Caki2 (cell line): ENCODE data around the gene ANP32A. TPM values are rescaled to one million over a fixed set of nuclear protein-coding genes. Genes with fewer than 3 reads are reported as not detected.

Experiments used
- DNase-seq: peaks from one replicate; pipeline ENCODE4 v3.0.0-alpha.2; 2015; ENCODE audit warnings: low read depth
- in situ Hi-C: cut with HindIII; loops from 2 replicates; pipeline ENCODE4 v1.10.0; 2016; ENCODE audit warnings: low sequenced_read_pairs, low pct_unique_long_range_greater_than_20kb, mixed read lengths
- total RNA-seq: library from RNA; depleted of rRNA; stranded (reverse); fragments of >200 nt; shearing (Covaris generic); gene quantifications from 2 replicates; pipeline ENCODE4 v1.2.3, GENCODE V29; 2014; ENCODE audit warnings: low replicate concordance

Gene ANP32A
- total RNA-seq, 1 experiment from 2014 or later = 53.8 TPM

GRCh38 chr15:68807249-68807648, 13.4 kb downstream of the ANP32A start:
- DNase-seq = no peak
- in situ Hi-C loops = no loop called here

DNA sequence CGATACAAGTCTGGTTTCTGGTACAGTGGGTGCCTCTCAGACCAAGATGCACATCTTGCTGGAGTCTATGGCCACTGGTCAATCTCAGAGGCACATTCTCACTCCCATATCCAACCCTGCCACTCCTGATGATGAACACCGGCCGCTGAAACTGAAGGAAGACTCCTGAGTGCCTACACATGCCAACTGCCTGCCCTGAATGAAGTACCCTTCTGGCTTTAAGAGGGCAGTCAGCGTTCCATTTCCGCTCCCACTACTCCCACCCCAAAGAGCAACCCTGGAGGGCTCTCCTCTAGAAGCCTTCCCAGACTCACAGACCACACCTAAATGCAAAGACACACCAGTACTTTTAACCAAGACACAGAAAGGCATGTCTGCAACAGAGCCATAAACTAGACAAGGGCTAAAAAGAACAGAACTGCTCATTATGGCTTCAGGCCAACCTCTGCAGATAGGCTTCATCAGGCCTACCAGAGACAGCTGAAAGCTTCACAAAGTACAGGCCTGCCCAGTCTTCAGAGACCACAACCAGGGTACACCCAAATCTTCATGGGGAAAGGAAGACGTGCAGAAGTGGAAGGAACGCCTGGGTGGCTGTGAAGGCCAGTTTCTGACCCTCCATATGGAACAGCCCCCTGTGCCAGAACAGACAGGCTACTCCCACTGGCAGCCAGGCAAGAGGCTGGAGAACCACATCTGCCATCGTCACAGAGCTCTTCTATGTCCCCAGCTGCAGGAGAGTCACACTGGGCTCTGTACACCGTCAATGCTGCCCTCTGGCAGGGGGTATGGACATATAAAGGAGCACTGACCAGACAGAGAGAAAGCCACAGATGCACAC, 14.3 kb downstream of the ANP32A start:
- in situ Hi-C loops = no loop called here
- no peak for DNase-seq

DNA sequence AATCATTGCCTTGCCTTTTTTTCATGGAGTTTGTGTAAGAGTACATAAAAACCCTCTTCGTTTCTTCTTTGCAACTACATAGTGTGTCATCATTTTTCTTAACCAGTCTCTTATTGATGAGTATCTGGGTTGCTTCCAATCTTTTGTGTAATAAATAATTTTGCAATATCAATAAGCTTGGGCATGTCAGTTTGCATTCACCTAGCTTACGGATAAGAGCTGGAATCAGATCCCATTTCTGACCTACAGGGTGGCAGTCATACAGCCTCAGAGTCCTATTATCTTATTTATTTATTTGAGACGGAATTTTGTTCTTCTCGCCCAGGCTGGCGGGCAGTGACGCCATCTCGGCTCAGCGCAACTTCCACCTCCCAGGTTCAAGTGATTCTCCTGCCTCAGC, 18.3 kb downstream of the ANP32A start:
- no peak for DNase-seq
- in situ Hi-C loops = no loop called here

DNA sequence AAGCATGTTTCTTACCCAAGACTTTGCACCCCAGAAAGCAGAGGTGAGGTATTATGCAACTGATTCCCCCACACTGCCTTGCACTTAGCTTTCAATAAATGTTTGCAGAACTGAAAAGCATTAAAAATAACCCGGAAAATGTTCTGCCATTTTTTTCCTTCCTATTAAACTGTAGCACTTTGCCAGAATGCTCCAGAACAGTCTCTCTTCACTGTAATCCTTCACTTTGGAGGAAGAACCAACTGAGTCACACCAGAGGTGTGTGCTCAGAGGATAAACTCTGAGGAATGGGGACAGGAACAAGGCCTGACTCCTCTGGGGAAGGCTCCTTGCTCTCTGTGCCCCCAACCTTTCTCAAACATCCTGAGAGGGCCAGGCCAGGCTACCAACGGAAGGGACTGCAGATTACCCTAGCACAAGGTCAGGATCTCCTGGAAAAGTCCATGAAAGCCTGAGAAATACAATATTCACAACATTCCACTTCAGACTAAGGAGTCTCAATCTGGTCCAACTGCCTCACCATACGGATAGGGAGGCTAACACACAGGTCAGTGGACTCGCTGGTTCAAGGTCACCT, 19.0 kb downstream of the ANP32A start:
- in situ Hi-C loops = no loop called here
- no peak for DNase-seq

- no peak for DNase-seq
- in situ Hi-C loops = no loop called here
These were observed 19.8 kb downstream of the ANP32A start for GRCh38 chr15:68800875-68801274.

- DNase-seq = no peak
- in situ Hi-C loops = no loop called here
These were observed 22.2 kb downstream of the ANP32A start for GRCh38 chr15:68798346-68799094.

DNA sequence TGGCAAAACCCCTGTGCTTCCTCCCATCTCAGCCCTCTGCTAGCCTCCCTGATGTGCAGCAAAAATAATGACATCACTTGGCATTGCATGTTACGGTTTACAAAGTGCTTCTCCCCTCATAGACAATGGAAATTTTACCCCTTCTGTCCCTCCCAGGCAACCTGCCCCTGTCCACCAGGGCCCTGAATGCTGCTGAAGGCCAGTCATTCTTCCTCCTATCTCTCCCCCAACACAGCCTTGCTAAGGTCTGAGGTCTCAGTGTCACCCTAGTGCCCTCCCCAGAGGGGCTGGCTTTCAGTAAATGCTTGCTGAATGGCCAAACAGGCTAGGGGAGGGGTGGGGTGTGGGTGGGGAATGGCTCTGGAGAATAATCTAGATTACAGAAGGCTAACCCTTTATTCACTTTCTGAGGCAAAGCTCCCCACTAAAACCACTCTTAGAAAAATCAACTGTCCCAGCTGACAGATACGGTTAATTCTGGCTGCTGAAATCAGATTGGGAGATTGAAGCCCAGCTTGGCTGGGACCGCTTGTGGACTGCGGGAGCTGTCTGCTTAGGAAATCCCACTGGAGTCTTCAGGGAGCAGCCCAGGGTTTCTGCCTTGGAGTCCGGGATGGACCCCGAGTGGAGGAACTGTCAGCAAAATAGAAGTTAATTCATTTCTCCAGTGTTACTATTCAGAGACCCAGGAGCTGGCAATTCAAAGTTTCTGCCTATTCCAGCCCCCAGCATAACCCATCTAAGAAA, 22.9 kb downstream of the ANP32A start:
- in situ Hi-C loops = no loop called here
- no peak for DNase-seq

DNA sequence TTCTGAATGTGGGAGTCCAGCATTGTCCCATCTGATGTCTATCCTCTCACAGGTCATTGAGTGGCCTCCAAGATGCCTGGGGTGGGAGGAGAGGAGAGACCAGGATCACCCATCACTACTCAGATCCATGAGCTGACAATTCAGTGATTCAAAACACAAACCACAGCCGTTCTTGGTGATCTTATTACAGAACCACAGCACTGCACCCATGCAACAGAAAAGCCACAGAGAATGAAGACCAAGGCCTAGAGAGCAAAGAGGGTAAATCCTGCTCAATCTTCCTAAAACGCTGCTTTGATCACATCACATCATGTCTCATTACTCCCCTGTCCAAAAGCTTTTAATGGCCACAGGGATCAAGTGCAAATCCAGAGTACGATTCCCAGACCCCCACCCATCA, 23.5 kb downstream of the ANP32A start:
- in situ Hi-C loops = no loop called here
- no peak for DNase-seq

DNA sequence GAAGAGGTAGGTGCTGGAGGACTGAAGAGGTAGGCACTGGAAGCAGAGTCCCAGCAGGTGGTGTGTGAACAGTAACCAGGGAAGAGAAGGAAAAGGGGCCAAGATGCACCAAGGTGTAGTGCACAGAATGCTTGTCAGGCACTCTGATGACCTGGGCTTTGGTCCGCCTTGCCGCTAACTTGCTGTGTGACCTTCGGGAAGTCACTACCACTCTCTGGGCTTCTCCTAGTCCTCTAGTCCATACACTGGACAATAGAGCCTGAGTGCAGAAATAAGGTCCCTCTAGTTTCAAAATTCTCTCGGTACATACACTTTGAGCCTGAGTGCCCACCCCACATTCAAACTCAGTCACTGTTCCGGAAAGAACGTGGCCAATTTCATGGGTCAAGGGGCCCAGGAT, 24.1 kb downstream of the ANP32A start:
- in situ Hi-C loops = no loop called here
- no peak for DNase-seq

DNA sequence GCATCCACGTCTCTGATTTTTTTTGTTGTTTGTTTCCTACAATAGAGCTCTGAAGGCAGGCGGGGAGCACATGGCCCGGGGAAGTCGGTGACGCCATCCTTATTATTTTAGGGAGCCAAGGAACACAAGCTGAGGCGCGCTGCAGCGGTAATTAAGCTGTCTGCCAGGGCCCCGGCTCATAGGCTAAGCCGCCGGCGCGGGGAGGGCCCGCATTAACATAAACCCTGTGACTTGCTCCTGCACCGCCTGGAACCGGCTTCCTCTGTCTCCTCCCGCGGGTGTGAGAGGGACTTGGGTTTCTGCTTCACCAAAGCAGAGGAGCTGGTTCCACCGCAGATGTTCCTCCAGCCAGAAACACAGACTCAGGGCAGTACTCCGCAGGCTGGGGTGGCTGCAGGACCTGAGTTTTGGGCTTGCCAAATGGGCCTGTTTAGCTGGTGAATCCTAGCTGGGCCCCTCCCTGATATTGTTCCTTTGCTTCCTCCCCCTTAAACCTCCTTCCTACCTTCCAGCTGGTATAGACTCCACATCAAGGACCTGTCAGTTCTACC, 25.3 kb downstream of the ANP32A start:
- in situ Hi-C loops = no loop called here
- DNase-seq = no peak

DNA sequence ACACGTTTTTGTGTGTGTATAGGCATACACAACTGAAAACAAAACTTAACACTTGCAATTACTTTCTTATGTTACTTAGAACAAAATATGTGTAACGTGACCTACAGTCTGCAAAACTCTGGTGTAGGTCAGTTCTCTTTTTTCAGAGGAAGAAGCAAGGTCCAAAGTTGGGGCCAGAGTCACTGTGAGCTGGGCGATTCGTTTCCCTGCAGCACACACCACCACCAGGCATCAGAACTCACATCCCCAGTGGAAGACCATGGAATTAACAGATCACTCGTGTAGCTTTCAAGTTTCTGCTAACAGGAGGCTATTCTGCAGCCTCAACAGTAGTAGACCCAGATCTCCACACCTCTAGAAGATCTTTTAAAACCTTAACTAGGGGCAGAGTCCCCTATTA, 25.8 kb downstream of the ANP32A start:
- in situ Hi-C loops = no loop called here
- no peak for DNase-seq

- no peak for DNase-seq
- in situ Hi-C loops = no loop called here
These were observed 26.4 kb downstream of the ANP32A start for GRCh38 chr15:68794307-68794706.

DNA sequence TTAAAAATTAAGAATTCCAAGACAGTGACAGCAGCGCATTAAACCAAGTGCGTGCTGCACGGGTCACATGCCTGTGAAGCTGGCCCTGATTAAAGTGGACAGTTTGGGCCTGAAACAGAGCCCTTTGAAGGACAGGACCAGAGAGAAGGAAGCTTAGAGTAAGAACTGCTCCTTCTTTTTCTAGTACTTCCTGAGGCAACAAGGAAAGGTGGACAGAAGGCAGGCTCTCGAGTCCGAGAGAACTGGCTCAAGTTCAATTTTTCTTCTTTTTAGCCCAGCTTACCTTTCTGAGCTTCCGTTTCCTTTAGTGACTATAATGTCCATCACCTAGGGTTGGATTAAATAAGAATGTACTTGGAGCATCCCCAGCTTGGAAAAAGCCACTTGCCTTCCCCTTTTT, 26.9 kb downstream of the ANP32A start:
- in situ Hi-C loops = no loop called here
- no peak for DNase-seq

GRCh38 chr15:68792901-68793766, 27.6 kb downstream of the ANP32A start:
- in situ Hi-C loops = no loop called here

GRCh38 chr15:68791431-68792283, 29.0 kb downstream of the ANP32A start:
- in situ Hi-C loops = no loop called here
- DNase-seq = no peak

More at GRCh38 chr15:68792901-68793766, 27.6 kb downstream of the ANP32A start:
- no peak for DNase-seq

DNA sequence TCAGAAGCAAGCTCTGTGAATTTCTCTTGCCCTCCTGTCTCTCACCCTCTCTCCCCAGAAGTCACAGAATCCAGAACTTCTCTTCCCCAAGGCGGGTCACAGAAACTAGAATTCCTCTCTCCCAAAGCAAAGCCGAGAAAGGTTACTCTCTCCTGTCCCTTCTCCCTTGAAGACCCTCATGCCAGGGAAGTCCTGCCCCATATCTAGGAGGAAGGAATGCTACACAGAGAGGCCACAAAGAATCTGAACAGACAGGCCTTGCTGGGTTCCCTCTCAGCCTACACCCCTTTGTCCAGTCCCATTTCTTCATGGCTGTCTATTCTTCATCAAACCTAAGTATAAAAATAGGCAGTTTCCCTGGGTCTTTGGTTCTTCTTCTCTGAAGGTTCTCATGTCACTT, 29.8 kb downstream of the ANP32A start:
- no peak for DNase-seq
- in situ Hi-C loops = no loop called here

DNA sequence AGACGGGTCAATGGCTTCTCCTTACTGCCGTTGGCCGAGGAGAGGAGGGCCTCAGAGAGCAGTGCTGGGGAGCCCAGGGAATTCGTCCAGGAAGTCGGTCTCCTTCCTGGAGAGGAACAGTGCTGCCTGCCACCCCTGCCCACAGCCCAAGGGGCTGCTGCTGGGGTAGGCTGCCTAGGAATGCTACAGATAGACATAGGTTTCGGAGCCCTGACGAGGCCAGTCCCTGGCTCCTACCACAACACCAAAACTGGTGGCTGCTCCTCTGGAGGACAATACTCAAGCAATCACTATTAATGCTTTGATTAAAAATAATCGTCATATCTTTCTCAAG, 30.5 kb downstream of the ANP32A start:
- in situ Hi-C loops = no loop called here
- DNase-seq = no peak
